ENCODE results near the gene JAML. TPM values are rescaled to one million over a fixed set of nuclear protein-coding genes. Genes with fewer than 3 reads are reported as not detected.
A peak's percentile ranks its signal among the peaks of the same experiment; 100 is the strongest.

JAML gene, protein sequence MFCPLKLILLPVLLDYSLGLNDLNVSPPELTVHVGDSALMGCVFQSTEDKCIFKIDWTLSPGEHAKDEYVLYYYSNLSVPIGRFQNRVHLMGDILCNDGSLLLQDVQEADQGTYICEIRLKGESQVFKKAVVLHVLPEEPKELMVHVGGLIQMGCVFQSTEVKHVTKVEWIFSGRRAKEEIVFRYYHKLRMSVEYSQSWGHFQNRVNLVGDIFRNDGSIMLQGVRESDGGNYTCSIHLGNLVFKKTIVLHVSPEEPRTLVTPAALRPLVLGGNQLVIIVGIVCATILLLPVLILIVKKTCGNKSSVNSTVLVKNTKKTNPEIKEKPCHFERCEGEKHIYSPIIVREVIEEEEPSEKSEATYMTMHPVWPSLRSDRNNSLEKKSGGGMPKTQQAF
- total RNA-seq = 1 to 10 TPM; 4.9 to 6.7 TPM
- long read RNA-seq, partial matches to known transcripts = 1 of 6 reads
- long read RNA-seq, other reads (novel, unspliced or antisense) = 1 of 6 reads

DNA sequence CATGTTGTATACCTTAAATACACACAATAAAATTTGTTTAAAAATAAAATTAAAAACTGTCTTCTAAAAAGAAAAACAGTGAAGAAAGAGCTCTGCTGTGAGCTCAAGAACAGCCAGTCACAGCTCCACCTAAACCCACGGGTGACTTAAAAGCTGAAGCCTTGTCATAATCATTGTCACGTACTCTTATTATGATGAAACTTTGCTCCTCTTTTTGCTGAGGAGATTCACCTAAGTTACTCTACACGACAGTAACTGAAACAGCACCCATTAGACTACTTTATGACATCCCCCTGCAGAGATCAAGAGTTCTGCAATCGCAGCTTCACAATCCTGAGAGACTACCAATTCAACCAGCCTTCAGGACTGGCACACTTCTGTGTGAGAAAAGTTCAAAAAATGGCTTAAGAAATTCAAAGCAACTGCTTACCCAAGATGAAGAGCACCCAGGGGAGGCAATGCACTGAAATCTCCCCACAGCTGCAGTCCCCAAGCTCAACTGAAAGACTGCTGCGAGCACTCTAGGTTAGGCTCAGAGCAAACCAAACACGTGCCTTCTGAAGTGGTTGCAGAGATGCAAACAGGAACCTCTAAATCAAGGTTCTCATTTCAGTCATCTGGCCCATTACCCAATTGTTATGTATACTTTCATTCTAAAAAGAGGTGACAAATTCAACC is at the start of gene JAML:
Gene JAML, minus strand, starts transcription at position 501 of the 678 bp plus-strand sequence. CDS start 10,145 bp downstream, outside the sequence.
- DNase-seq = peak in 1 of 2 donors; percentile 41
- intact Hi-C loops (cut with DNase I, micrococcal nuclease) = no loop called here
- ATAC-seq = no peak

DNA sequence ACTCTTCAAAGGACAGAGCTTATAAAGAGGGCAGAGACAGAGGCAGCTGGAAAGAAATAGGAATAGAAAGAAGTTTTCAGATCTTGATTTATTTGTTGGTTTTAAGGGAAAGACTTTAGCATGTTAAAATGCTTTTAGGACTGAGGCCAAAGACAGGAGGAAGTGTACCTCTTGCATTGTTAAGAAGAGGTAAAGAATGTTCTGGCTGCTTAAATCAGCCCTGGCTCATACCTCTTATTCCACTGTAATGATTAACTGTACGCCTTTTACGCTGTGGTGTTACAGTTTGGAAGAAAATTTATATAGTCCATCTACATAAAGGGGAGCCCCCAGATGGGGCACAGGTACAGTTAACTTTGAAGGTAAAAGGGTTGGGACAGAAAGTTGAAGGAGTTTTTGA is 49.4 kb upstream of the JAML start:
- intact Hi-C loops (cut with DNase I, micrococcal nuclease) = no loop called here
- DNase-seq (no peak), ATAC-seq (peak; percentile 89)

DNA sequence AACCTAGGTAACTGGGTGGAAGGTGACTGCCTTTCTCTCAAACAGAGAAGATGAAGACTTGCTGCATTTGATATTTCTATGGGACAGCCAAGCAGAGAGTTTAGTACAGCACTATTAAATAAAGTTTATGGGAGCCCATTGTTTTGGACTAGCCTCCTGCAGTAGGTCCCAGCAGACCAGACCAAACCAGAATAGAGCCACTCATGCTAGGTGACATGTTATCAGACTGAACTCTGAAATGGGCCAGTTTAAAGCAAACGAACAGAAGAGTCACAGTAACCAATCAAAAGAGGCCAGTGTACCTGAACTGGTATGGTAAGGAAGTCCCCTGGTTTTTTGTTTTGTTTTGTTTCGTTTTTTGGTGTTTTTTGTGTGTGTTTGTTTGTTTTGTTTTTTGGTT is 47.2 kb upstream of the JAML start:
- no peak for DNase-seq
- peak; percentile 38 for ATAC-seq
- intact Hi-C loops (cut with DNase I, micrococcal nuclease) = no loop called here

DNA sequence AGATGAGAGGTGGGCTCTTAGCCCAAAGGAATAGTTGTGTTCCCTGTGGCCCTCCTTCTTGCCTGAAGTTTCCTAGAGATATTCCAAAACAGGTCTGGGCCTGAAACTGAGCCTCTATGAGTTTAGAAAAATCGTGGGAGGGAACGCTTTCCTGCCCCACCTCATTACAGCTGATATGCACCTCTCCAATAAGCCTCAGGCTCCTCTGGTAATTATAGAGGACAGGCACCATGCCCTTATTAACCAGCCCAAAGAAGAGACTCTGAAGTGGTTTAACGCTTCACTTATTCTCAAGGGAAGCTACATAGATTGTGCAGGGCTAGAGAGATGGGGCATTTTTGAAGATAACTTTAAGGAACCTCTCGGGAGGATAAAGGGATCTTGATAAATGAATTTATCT is 42.7 kb upstream of the JAML start:
- ATAC-seq = no peak
- intact Hi-C loops (cut with DNase I, micrococcal nuclease) = no loop called here
- no peak for DNase-seq

DNA sequence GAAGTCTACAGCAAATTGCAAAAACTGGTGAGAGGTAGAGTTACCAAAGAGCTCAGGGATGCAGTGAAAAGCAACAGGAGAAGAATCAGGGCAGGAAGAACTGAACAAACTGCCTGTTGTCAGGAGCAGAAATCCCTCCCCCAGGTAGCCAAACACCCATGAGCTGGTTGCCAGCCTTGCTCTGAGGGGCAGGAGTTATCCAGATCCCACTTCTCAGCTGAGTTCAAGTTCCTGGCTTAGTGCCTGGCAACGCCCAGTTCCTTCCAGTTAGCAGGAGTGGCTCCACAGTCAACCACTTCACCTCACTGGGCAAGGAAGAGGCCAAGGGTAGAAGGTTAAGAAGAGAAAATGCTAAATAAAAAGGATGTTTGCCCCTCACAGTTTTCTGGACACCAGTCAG is 41.1 kb upstream of the JAML start:
- intact Hi-C loops (cut with DNase I, micrococcal nuclease) = no loop called here
- DNase-seq = peak; percentile 81 to 88
- peak; percentile 59 for ATAC-seq

DNA sequence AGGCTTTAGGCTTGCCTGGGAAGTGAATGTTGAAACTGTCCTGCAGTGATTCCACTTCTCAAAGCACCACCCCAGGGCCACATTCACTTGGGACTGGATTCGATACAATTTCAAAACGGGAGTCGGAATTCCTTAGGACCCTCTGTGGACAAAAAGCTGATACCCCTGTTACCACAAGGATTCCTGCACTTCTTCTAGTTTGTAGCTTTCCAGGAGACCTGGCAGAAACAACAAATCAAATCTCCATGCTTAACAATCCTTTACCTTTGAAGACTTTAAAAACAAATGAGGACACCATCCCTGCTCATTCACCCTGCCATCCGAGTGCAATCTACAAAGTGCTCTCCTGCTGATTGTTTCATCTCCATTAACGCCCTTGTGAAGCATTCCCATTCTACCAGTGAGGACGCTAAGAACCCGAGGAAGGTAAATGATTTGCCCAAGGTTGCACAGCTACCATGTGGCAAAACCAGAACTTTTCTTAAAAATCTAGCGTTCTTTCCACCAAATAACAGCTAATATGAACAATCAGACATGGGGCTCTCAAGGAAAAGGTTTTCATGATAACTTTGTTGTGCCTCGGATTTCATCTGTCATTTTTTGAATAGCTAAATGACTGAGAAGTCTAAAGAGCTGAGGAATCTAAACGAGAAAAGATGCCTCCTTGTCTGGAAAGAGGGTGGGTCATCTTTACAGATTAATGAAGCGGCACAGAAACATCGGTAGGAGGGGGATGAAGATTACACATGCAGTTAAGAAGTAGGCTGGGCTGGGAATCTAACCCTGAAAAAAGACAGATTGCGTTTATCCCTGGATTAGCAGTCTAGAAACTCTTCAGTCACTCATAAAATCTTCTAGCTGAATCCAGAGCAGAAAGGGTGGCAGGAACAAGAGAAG is 40.0 kb upstream of the JAML start:
- no peak for DNase-seq
- peak; percentile 29 for ATAC-seq
- intact Hi-C loops (cut with DNase I, micrococcal nuclease) = no loop called here

DNA sequence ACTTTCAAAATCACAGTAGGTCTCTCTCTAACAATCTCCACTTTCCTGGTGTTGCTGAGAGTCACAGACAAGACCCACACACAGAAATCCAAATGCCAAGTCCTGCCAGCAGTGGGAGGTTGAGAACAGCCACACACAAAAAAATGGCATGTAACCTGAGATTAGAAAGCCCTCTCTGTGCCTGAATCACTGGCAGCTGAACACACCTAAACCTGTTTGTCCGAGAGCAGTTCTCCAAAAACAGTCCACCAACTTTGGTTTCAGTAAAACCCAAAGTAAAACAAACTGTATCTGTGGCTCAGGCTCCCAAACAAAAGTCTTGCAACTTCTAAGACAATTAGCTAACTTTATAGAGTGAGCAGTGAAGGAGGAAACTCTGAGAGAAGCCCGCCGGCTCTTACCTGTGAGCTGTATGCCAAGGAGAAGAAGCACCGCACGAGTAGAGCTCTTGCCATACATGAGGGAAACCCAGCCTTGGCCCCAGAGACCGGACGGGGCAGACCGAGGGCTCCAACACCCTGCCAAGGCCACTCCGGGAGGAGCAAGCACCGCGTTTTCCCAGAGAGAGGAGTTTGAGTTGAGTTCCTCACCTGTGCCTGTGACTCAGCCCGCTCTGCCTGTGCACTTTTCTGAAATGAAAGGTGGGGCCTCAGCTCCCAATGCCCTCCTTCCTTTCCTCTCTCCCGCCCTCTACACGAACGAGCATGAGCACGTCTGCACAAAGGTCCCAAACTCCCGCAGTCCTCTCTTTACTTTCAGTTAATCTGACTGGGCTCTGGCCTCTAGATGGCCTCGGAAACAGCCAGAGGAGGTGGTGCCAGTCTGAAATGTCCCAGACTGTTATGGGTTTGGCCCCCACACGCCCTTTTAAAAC is 39.1 kb upstream of the JAML start, which contains the start of gene MPZL2:
Gene MPZL2, minus strand, starts transcription at position 603 of the 874 bp plus-strand sequence. Its CDS starts 144 bp downstream, at position 459.
- DNase-seq = peak; percentile 75 to 86

DNA sequence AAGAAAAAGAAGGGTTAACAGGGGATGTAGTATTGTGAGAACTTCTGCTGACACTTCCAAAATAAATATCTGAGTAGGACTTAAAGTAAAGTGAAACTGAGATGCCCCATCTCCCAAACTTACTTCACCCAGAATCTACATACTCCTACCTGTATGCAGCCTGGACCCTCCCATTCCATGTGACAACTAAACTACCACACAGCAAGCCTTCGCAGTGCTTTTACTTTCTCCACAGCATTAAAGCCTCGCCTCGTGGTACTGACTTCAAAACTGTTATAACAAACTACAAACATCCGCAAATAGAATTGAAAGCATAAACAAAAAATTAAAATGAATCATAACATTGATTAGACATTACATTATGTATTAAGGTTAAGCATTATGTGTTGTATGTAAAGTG is 38.3 kb upstream of the JAML start:
- DNase-seq (no peak), ATAC-seq (peak; percentile 44)
- intact Hi-C loops (cut with DNase I, micrococcal nuclease) = no loop called here

More for the DNA sequence above, 39.1 kb upstream of the JAML start, which contains the start of gene MPZL2:
- ATAC-seq = peak; percentile 80
- intact Hi-C loops (cut with DNase I, micrococcal nuclease) = no loop called here

DNA sequence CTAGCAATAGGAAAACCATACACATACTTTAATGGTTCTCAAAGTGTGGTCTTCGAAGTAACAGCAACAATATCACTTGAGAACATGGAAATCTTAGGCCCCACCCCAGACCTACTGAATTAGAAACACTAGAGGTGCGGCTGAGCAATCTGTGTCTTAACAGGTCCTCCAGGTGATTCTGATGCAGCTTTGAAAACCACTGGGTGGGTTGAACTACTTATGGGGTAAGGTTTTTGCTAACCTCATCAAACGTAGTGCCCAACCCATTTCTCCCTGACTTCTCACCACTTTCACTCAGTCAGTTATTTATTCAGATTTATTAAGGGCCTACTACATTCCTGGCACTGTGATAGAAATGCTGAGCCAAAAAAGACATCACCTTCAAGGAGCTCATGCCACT is 35.5 kb upstream of the JAML start:
- intact Hi-C loops (cut with DNase I, micrococcal nuclease) = no loop called here
- ATAC-seq = no peak
- DNase-seq = no peak

DNA sequence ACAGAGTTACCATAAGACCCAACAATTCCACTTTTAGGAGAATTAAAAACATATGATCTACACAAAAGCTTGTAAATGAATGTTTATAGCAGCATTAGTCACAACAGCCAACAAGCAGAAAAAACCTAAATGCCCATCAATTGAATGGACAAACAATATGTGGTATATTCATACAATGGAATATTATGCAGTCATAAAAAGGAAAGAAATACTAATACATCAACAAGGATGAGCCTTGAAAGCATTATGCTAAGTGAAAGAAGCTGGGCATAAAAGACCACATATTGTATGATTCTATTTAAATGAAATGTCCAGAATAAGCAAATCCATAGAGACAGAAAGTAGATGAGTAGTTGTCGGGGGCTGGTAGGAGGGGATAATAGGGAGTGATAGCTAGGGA is 34.3 kb upstream of the JAML start:
- intact Hi-C loops (cut with DNase I, micrococcal nuclease) = no loop called here
- DNase-seq = no peak
- no peak for ATAC-seq

DNA sequence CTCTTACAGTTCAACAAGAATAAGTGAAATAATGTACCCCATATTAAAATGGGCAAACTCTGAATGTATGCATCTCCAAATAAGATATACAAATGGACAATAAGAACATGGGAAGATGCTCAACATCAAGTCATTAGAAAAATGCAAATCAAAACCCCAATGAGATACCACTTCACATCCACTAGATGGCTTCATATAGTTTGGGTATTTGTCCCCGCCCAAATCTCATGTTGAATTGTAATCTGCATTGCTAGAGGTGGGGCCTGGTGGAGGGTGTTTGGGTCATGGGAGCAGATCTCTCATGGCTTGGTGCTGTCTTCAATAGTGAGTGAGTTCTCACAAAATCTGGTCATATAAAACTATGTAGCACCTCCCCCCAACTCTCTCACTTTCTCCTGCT is 33.6 kb upstream of the JAML start:
- ATAC-seq = no peak
- intact Hi-C loops (cut with DNase I, micrococcal nuclease) = no loop called here
- no peak for DNase-seq

DNA sequence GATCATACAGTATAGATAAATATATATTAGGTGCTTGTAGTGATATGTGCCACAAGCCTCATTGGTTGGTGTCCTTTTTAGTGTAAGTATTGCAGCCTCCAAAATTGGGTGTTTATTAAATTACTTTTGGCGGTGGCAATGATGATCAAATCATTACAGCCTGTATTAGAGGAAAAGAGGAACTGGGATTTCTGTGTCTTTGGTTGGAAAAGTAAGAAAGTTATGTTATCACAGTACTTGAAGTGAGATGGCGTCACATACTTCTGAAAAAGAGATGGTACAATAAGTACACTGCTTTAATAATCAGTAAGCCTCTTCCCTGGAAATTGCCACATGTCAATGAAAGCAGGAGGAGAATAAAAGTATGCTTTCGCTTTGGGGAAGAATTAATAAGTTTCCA is 27.9 kb upstream of the JAML start:
- no peak for ATAC-seq
- DNase-seq = no peak
- intact Hi-C loops (cut with DNase I, micrococcal nuclease) = no loop called here

DNA sequence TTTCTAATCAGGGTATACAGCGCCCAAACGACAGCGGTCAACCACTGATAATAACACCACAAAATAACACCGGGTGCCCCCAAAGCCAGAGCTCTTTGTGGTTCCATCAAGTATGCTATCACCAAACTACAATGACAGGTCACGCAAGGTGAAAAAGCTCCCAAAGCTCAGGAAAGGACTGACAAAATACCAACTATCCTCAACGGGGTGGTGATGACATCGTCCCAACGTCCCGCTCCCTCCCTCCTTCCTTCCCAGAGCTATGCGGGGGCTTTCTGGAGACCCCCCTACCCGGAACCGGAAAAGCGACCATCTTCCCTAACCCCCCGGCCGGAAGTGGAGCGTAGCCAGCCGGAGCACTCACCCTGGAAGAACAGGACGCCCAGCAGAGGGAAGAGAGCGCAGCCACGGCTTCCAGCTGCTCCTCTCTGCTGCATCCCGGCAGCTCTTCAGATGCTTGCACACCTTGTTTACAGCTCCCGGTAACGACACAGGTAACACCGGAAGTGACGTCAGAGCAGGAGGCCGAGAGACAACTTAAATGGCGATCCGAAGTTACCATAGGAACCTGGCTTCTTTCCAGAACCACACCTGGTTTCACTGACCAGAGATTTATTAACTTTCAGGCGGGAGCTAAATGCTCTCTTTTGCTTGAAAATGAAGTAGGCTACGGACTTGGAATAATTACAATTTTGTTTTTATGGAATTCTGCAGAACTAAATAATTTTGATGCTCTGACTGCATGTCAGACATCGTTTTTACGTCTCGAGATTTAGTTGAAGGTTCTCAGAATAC is 27.2 kb upstream of the JAML start, which contains the start of gene MPZL3:
Gene MPZL3, minus strand, starts transcription at position 508 of the 795 bp plus-strand sequence. Its CDS starts 71 bp downstream, at position 437.
- DNase-seq (peak; percentile 93 to 96), ATAC-seq (peak; percentile 97)
- intact Hi-C loops (cut with DNase I, micrococcal nuclease) = no loop called here

DNA sequence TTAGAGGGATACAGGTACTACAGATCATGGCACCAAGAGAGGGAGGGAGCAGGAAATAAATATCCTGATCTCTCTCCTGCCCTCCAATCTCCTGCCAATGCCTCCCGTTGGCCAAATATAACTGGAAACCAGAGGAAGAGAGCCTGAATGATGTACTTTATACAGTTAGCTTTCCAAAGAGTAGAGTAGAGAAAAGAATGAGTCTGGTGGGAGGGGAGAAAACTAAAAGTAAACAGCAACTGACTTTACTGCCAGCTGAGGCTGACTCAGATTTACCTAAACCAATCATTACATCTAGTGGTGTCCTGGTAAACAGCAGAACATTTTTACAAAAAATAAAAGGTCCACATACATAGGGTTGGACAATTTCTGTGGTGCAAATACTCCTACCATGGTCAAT is 22.2 kb upstream of the JAML start:
- DNase-seq (no peak), ATAC-seq (peak; percentile 18)
- intact Hi-C loops (cut with DNase I, micrococcal nuclease) = no loop called here

DNA sequence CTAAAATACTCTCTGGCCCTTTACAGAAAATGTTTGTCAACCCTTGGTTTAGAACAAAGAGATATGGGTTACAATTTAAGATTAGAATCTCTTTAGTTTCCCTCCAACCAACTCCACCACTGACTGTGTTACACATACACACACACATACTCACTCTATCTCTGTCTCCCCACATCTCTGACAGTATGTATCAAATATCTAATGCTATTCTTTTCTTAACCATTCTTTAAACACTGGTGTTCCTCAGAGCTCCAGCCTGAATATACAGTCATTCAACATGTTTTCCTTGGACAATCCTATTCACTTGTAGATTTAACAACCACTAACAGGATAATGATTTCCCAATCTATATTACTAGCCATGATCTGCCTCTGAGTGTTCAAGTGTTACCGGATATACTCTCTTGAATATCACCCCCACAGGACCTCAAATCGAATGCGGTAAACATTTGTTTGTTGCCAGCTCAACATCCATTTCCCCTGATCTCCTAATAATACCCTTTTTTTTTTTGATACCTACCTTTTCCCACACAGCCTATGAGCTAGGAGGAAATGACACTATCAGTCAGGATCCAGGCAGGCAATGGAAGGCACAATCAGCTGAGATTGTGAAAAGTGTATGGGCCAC is 21.2 kb upstream of the JAML start:
- no peak for DNase-seq
- ATAC-seq = no peak
- intact Hi-C loops (cut with DNase I, micrococcal nuclease) = no loop called here

DNA sequence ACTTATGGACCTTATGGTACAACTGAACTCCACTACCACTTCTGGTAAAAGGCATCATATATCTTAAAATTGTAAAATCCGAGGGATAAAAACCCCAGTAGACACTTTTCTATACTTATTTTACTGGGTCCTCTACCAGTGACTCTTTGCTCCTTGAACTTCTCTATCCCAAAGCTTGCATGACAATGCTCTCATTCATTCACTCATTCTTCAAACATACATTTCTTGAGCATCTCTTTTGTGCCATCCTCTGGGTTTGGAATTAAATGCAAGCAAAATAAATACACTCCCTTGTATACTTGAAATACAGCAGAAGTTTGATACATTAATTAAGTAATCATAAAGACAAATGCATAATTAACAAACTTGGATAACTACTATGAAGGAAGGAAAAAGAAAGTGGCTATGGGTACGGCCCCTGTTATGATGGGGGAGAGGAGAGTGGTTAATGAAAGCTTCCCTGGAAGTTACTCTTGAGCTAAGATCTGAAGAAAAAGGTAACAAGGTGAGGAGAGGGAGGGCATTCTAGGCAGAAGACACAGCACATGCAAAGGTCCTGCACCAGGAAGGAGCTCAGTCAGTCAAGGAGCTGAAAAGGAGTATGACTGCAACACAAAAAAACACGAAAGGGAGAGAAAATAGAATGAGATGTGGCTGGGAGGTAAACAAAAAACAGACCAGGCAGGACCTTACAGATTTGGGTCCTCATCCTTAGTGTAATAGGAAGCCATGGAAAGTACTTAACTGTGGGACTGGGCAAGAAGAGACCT is 19.4 kb upstream of the JAML start:
- no peak for DNase-seq
- ATAC-seq = no peak
- intact Hi-C loops (cut with DNase I, micrococcal nuclease) = no loop called here

Measured in left colon (tissue), 2 donors.